Measurements from ENCODE around the gene CCDC197. TPM values are rescaled to one million over a fixed set of nuclear protein-coding genes. Genes with fewer than 3 reads are reported as not detected.

Gene CCDC197
- polyA plus RNA-seq, 6 donors from 2014 or later, result not detected

GRCh38 chr14:93965287-93965821, 31.7 kb upstream of the CCDC197 start:
- no peak for ATAC-seq (ENCODE audit: low read depth in 2 of 2)
- H3K4me1 Mint-ChIP-seq, result peaks cover 62 to 94% (median 81%) of the 10 kb centered on the region in 3 donors
- DNase-seq, result no peak
- peaks cover 0 to 7% (median 0%) of the 10 kb centered on the region in 7 donors for H3K9me3 Mint-ChIP-seq
- no peaks in the 10 kb centered on the region for H3K27me3 Mint-ChIP-seq
- peak overlapping the region in 3 of 6 donors; percentile 26 to 65 (median 43) for H3K27ac Mint-ChIP-seq
- peak overlapping the region in 1 of 8 donors; percentile 1 for H3K4me3 Mint-ChIP-seq
- no peaks in the 10 kb centered on the region for H3K36me3 Mint-ChIP-seq

DNA sequence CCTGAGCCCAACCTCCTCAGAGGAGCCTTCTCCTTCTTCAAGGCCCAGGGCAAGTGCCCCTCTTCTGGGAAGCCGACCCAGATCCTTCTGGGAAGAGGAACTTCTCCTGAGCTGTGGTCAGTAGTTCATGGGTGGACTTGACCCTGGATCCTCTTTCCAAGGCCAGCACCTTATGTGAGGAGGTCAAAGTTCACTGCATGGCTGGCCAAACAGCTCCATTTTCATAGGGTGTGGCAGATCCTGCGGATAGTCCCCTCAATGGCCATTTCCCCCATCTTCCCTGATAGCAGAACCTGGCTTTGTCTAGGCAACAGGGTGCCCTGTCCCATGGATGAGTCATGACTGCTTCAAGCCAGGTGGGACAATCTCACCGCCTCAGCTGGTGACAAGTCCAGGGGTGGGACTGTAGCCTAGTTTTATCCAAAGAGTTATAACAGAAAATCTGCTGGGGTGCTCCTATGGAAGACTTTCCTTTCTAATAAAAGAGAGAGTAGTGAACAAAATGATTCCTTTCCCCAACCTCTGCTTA, 31.1 kb upstream of the CCDC197 start:
- no peak for ATAC-seq (ENCODE audit: low read depth in 2 of 2)

DNA sequence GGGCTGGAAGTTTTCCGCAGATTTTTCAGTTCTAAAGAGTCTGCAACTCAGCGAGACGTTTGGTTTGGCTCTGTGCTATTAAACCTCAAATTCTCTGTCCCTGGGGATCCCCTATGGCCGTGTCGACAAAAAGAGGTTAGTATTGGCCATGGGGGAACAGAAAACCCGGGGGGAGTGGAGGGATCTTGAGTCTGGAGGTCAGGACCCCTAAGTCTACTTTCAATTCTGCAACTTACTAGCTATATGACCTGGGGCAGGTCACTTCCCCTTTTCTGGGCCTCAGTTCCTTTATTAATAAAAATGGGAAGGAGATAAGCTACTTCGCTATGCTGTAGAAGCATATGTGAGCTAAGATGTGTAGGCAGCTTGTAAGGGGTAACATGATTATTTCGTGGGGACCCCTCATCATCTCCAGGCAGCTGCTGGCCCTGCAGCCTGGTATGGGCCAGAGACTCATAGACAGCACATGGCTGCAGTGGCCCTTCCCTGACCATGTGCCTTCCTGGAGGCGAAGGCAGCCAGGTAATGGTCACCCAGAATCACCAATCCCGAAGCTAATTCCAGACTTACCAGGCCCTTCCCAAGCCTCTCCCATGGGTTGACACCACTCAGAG, 29.4 kb upstream of the CCDC197 start:
- Mint-ChIP-seq H3K4me1 (peaks cover 55 to 88% (median 76%) of the 10 kb centered on the region in 3 donors), H3K4me3 (peak overlapping the region; percentile 52 to 93 (median 82)), H3K36me3 (no peaks in the 10 kb centered on the region), H3K9me3 (peaks cover 0 to 7% (median 0%) of the 10 kb centered on the region in 7 donors), H3K27ac (peak overlapping the region; percentile 14 to 98 (median 96)), H3K27me3 (peaks cover 0 to 8% (median 0%) of the 10 kb centered on the region in 3 donors)
- ATAC-seq (ENCODE audit: low read depth in 2 of 2) (peak; percentile 72 to 78), DNase-seq (peak; percentile 82)

More for the DNA sequence above, 31.1 kb upstream of the CCDC197 start:
- Mint-ChIP-seq H3K9me3 (peaks cover 0 to 7% (median 0%) of the 10 kb centered on the region in 7 donors), H3K27me3 (no peaks in the 10 kb centered on the region), H3K36me3 (no peaks in the 10 kb centered on the region), H3K4me3 (peak overlapping the region in 2 of 8 donors; percentile 13 to 29), H3K27ac (peak overlapping the region in 4 of 6 donors; percentile 26 to 85 (median 46)), H3K4me1 (peaks cover 65 to 96% (median 85%) of the 10 kb centered on the region in 3 donors)
- no peak for DNase-seq

DNA sequence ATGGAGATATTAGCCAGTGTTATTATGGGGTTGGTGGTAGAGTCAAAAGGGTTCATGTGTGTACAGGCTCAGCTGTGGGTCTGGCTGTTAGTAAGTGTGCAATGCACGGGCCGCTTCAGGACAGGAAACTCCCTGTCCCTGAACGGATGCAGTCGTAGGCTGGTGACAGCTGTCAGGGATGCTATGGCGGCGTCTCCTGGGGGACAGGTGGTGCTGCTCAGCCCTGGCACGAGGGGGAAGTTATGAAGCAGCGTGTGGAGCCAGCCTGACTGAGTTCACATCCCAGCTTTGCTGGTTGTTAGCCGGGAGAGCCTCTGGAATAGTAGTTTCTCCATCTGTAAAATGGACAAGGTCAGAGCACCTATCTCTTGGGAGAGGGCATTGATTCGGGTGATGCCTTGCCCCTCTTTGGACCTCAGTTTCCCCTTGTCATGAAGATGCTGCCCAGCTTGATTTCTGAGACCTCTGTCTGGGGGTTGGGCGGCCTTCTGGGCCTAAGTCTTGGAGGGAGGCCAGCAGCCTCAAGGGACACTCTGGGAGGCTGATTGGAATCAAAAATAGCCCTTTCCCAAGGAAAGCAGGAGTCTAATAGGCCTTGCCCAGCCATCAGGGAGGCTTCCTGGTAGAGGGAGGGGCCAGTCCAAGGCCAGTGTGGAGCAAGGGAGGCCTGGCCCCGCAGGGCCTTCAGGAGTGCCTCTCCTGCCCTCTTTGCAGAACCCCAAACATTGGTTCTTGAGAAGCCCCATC, 27.8 kb upstream of the CCDC197 start:
- Mint-ChIP-seq H3K4me1 (peaks cover 43 to 72% (median 62%) of the 10 kb centered on the region in 3 donors), H3K27me3 (peaks cover 4 to 23% (median 15%) of the 10 kb centered on the region in 3 donors), H3K27ac (peak overlapping the region in 5 of 6 donors; percentile 53 to 98 (median 79)), H3K36me3 (no peaks in the 10 kb centered on the region), H3K9me3 (peaks cover 0 to 7% (median 0%) of the 10 kb centered on the region in 7 donors), H3K4me3 (peak overlapping the region; percentile 3 to 93 (median 41))
- DNase-seq, result peak; percentile 57
- ATAC-seq (ENCODE audit: low read depth in 2 of 2), result peak; percentile 34 to 38

DNA sequence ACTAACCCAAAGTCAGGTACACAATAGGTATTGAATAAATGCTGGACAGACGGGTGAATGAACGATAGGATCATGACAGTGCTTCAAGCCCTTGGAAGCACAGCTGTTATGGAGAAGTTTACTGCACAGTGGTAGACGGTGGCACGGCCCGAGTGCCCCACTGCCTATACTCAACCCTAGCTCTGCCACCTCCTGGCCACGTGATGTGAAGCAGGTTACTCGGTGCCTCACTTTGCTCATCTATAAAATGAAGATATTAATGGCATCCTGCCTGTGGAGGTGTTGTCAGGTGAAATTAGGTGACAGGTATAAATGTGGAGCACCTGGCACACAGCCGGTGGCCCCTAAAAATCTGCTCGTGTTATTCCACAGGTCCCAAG, 26.5 kb upstream of the CCDC197 start:
- Mint-ChIP-seq H3K27ac (peak overlapping the region in 5 of 6 donors; percentile 71 to 96 (median 88)), H3K36me3 (peaks cover 0 to 3% of the 10 kb centered on the region in 2 donors), H3K4me3 (peak overlapping the region; percentile 85 to 93 (median 90)), H3K4me1 (peaks cover 37 to 64% (median 51%) of the 10 kb centered on the region in 3 donors), H3K27me3 (peaks cover 7 to 33% (median 24%) of the 10 kb centered on the region in 3 donors), H3K9me3 (no peaks in the 10 kb centered on the region)
- DNase-seq (peak; percentile 54), ATAC-seq (ENCODE audit: low read depth in 2 of 2) (peak; percentile 41 to 54)

- Mint-ChIP-seq H3K9me3 (peaks cover 0 to 1% (median 0%) of the 10 kb centered on the region in 7 donors), H3K4me1 (peaks cover 42 to 64% (median 46%) of the 10 kb centered on the region in 3 donors), H3K36me3 (peaks cover 0 to 8% of the 10 kb centered on the region in 2 donors), H3K4me3 (peak overlapping the region; percentile 85 to 93 (median 90)), H3K27me3 (peaks cover 12 to 39% (median 29%) of the 10 kb centered on the region in 3 donors), H3K27ac (peak overlapping the region in 5 of 6 donors; percentile 30 to 96 (median 83))
- peak; percentile 22 to 24 for ATAC-seq (ENCODE audit: low read depth in 2 of 2)
- DNase-seq, result peak; percentile 39
Observed at GRCh38 chr14:93970965-93971634, 26.0 kb upstream of the CCDC197 start.

DNA sequence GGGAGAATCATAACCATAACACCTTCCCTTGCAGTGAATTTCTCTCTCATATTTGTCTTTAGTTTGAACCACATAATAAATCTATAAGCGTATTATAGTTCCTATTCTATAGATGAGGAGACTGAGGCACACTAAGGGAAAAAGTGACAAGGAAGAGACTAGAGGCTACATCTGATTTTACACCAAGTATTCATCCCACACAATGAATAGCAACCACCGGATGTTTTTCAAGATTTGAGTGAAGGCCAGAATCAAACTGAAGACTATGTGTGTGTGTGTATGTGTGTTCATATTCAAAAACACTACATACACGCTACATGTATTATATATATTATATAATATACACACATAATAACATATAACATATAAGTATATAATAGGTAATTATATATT, 25.5 kb upstream of the CCDC197 start:
- Mint-ChIP-seq H3K27ac (peak overlapping the region in 2 of 6 donors; percentile 71 to 96), H3K4me1 (peaks cover 43 to 64% (median 49%) of the 10 kb centered on the region in 3 donors), H3K9me3 (peaks cover under 1 to 5% (median 2%) of the 10 kb centered on the region in 7 donors), H3K36me3 (peaks cover 0 to 12% of the 10 kb centered on the region in 2 donors), H3K27me3 (peaks cover 14 to 44% (median 35%) of the 10 kb centered on the region in 3 donors), H3K4me3 (peak overlapping the region; percentile 85 to 93 (median 90))
- ATAC-seq (ENCODE audit: low read depth in 2 of 2) (no peak), DNase-seq (no peak)

DNA sequence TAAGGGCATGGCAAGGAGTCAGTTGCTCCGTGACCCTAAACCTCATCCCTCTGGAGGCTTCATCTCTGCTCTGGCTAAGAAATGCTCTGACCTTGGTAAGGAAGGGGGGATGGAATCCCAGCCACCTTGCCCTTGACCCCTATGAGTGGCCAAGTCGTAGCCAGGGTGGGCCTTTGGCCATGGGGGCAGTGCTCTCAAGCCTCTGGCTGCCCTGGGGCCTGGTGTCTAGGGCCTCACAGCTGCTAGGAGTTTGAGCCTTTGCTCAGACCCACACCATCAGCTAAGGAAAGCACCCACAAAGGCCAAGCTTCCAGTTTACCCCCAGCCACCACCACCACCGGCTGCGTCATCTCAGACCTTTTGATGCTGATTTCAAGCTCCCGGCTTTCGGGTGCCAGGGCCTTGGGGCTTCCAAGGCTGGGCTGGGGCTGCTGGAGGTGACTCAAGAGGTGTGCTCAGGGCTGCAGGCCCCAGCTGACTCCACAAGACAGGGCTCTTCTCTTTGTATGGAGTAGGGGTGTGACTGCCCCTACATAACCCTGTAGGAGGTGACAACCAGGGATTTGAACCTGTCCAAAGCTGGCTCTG, 24.4 kb upstream of the CCDC197 start:
- no peak for DNase-seq
- H3K27ac Mint-ChIP-seq, result no peak overlapping the region
- H3K4me1 Mint-ChIP-seq, result peaks cover 42 to 63% (median 47%) of the 10 kb centered on the region in 3 donors

GRCh38 chr14:93973607-93974006, 23.5 kb upstream of the CCDC197 start:
- peaks cover 0 to 24% of the 10 kb centered on the region in 2 donors for H3K36me3 Mint-ChIP-seq
- H3K4me3 Mint-ChIP-seq, result no peak overlapping the region
- H3K4me1 Mint-ChIP-seq, result peaks cover 40 to 63% (median 47%) of the 10 kb centered on the region in 3 donors
- H3K27ac Mint-ChIP-seq, result no peak overlapping the region
- H3K9me3 Mint-ChIP-seq, result peaks cover 3 to 25% (median 14%) of the 10 kb centered on the region in 7 donors
- H3K27me3 Mint-ChIP-seq, result peaks cover 21 to 54% (median 41%) of the 10 kb centered on the region in 3 donors
- ATAC-seq (ENCODE audit: low read depth in 2 of 2) (no peak), DNase-seq (no peak)

More for the DNA sequence above, 24.4 kb upstream of the CCDC197 start:
- no peak for ATAC-seq (ENCODE audit: low read depth in 2 of 2)
- Mint-ChIP-seq H3K9me3 (peaks cover 3 to 16% (median 6%) of the 10 kb centered on the region in 7 donors), H3K27me3 (peaks cover 14 to 54% (median 41%) of the 10 kb centered on the region in 3 donors), H3K4me3 (peak overlapping the region in 2 of 8 donors; percentile 4 to 47), H3K36me3 (peaks cover 0 to 22% of the 10 kb centered on the region in 2 donors)

GRCh38 chr14:93974299-93974698, 22.8 kb upstream of the CCDC197 start:
- peaks cover 3 to 26% (median 16%) of the 10 kb centered on the region in 7 donors for H3K9me3 Mint-ChIP-seq
- peaks cover 0 to 24% of the 10 kb centered on the region in 2 donors for H3K36me3 Mint-ChIP-seq
- peaks cover 33 to 63% (median 47%) of the 10 kb centered on the region in 3 donors for H3K4me1 Mint-ChIP-seq
- DNase-seq (no peak), ATAC-seq (ENCODE audit: low read depth in 2 of 2) (no peak)
- no peak overlapping the region for H3K27ac Mint-ChIP-seq
- H3K4me3 Mint-ChIP-seq, result no peak overlapping the region
- peaks cover 22 to 54% (median 41%) of the 10 kb centered on the region in 3 donors for H3K27me3 Mint-ChIP-seq

DNA sequence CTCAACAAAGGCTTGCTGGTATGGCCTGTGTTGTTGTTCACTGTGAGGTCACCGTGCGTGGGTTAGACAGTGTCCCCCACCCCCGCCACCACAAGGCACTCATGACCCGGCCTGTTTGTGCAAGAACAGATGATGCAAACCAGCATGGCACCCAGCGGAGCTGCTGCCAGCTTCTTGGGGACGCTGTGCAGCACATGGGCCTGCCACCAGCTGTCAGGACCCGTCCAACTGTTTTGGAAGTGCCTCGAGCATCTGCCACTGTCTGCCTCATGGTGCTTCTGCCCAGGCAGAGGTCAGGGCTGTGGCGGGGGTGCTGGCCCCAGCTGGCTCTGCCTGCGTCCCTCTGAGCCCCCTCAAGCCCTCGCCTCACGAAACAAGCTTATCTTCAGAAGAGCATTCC, 22.3 kb upstream of the CCDC197 start:
- peaks cover 3 to 26% (median 16%) of the 10 kb centered on the region in 7 donors for H3K9me3 Mint-ChIP-seq
- DNase-seq (no peak), ATAC-seq (ENCODE audit: low read depth in 2 of 2) (no peak)
- peak overlapping the region in 1 of 8 donors; percentile 44 for H3K4me3 Mint-ChIP-seq
- peaks cover 0 to 24% of the 10 kb centered on the region in 2 donors for H3K36me3 Mint-ChIP-seq
- H3K27me3 Mint-ChIP-seq, result peaks cover 25 to 54% (median 41%) of the 10 kb centered on the region in 3 donors
- H3K4me1 Mint-ChIP-seq, result peaks cover 32 to 59% (median 43%) of the 10 kb centered on the region in 3 donors
- H3K27ac Mint-ChIP-seq, result no peak overlapping the region
